Activated T-cell treated with anti-CD3 and anti-CD28 coated beads, Interleukin-2, amount 50 U/mL, for 72 hours (primary cell): ENCODE data around the gene FAM171A2. TPM values are rescaled to one million over a fixed set of nuclear protein-coding genes. Genes with fewer than 3 reads are reported as not detected.

Experiments
- ATAC-seq, 2 donors: fragments of 150-1000 bp; cut with Tn5 transposase; replicated peaks in 1 of 2; 2 replicates each; pipeline ENCODE4 v1.10.0; 2021; ENCODE audit warnings: moderate library complexity in 2 of 2, mild to moderate bottlenecking in 1 of 2
- DNase-seq, 2 donors: peaks; one replicate each; pipeline ENCODE4 v3.0.0; 2021 to 2022; ENCODE audit warnings: mixed read lengths in 1 of 2
- H3K27ac Mint-ChIP-seq: one replicate; pipeline ENCODE4 v1.8.0; 2022; ENCODE audit warnings: mild to moderate bottlenecking, moderate library complexity, mixed read lengths
- H3K27me3 Mint-ChIP-seq: one replicate; pipeline ENCODE4 v1.8.0; 2022; ENCODE audit warnings: low read depth, mixed read lengths
- H3K36me3 Mint-ChIP-seq, 2 donors: one replicate each; pipeline ENCODE4 v1.8.0; 2022; ENCODE audit warnings: mixed read lengths in 2 of 2, mild to moderate bottlenecking in 1 of 2; ENCODE audit not compliant: insufficient read depth in 2 of 2
- H3K4me1 Mint-ChIP-seq: one replicate; pipeline ENCODE4 v1.8.0; 2022; ENCODE audit warnings: low read depth, mixed read lengths
- H3K4me3 Mint-ChIP-seq, 2 donors: one replicate each; pipeline ENCODE4 v1.8.0; 2022; ENCODE audit warnings: mild to moderate bottlenecking in 2 of 2, mixed read lengths in 2 of 2, moderate library complexity in 2 of 2
- H3K9me3 Mint-ChIP-seq, 2 donors: one replicate each; pipeline ENCODE4 v1.8.0; 2022; ENCODE audit warnings: mixed read lengths in 2 of 2
- total RNA-seq, 2 donors: library from RNA; stranded (reverse); gene quantifications; one replicate each; pipeline ENCODE4 v1.2.3, GENCODE V29; 2022

The FAM171A2 gene
- total RNA-seq, 2 donors from 2014 or later, result 0.14 to 0.41 TPM

DNA sequence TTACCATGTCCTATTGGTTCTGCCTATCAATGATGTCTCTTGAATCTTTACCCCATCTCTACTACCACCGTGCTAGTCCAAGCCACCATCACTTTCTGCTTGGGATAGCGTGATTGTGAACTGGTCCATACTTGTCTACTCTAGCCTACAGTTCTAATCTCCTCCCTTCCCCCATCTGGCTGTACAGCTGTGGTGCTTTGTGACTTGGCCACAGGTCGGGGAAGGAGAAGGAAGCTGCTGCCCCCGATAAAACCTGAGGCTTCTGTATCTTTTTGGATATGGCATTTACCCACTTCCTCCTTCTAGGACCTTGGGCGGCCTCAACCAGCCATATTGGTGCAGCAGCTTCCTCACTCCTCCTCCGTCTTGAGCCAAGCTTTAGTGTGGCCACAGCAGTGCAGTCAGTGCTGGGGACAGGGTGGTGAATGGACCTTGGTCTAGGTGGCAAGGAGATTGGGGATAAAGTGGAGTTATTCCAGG, 26.1 kb upstream of the FAM171A2 start:
- DNase-seq (no peak), ATAC-seq (no peak)
- H3K9me3 Mint-ChIP-seq, result no peaks in the 10 kb centered on the region
- H3K27me3 Mint-ChIP-seq, result peaks cover 22% of the 10 kb centered on the region
- no peak overlapping the region for H3K27ac Mint-ChIP-seq
- no peaks in the 10 kb centered on the region for H3K36me3 Mint-ChIP-seq
- peaks cover 33% of the 10 kb centered on the region for H3K4me1 Mint-ChIP-seq
- H3K4me3 Mint-ChIP-seq, result no peak overlapping the region

DNA sequence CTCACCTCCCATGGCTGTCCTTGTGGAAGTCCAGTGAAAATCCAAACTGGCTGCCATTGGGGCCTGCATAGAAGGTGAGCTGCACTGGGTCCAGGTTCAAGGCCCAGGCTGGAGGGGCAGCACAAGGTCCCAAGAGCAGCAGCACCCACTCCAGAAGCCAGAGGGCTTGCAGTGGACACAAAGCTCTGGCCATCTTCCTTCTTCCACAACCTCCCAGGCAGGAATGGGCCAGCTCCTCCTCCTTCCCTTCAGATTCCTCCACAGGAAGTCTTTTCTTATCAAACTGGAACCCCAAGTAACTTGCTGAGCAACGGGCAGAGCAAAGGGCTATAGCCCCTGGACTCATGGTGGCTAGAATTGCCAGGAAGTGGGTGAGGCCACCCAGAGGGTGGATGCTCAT, 25.6 kb upstream of the FAM171A2 start, which contains the start of gene ITGA2B:
Gene ITGA2B, minus strand, starts transcription at position 369 of the 400 bp plus-strand sequence. Its CDS starts 176 bp downstream, at position 193.
- H3K4me1 Mint-ChIP-seq, result peaks cover 33% of the 10 kb centered on the region
- no peak for ATAC-seq
- H3K9me3 Mint-ChIP-seq, result no peaks in the 10 kb centered on the region
- peaks cover 26% of the 10 kb centered on the region for H3K27me3 Mint-ChIP-seq
- no peaks in the 10 kb centered on the region for H3K36me3 Mint-ChIP-seq
- no peak within 1 kb of the TSS for H3K27ac Mint-ChIP-seq
- no peak for DNase-seq
- no peak within 1 kb of the TSS for H3K4me3 Mint-ChIP-seq

DNA sequence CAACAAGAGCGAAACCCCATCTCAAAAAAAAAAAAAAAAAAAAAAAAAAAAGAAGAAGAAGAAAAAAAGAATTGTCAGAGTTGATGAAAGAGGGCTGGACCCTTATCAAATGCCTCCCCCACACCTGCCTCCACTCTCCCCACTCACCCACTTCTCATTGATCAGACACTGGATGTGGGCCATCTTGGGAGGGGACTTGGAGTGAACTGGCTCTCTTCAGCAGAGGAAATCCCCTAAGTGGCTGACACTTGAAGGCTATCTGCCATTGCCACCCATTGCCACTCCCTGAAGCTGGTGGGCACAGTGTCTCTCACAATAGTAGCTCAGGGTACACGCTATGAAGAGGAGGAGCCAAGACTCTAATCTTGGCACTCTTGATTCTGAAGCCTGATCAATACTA, 24.2 kb upstream of the FAM171A2 start:
- no peak overlapping the region for H3K4me3 Mint-ChIP-seq
- no peaks in the 10 kb centered on the region for H3K9me3 Mint-ChIP-seq
- no peak overlapping the region for H3K27ac Mint-ChIP-seq
- peaks cover 21% of the 10 kb centered on the region for H3K4me1 Mint-ChIP-seq
- no peaks in the 10 kb centered on the region for H3K36me3 Mint-ChIP-seq
- H3K27me3 Mint-ChIP-seq, result peaks cover 35% of the 10 kb centered on the region
- no peak for DNase-seq
- no peak for ATAC-seq

DNA sequence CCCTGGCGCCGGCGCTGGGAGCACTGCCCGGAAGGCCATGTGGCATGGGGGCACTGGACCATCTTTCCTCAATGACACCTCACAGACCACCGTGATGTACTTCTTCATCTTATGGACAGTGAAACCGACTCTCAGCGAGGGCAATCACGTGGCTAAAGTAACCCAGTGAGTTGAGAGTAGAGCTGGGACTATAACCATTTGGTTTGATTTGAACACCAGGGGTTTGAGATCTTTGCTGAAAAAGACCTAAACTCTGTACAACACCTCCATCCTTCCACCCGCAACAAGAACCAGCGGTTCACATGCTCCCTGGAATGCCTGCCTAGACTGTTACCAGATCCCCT, 22.5 kb upstream of the FAM171A2 start:
- no peak overlapping the region for H3K27ac Mint-ChIP-seq

DNA sequence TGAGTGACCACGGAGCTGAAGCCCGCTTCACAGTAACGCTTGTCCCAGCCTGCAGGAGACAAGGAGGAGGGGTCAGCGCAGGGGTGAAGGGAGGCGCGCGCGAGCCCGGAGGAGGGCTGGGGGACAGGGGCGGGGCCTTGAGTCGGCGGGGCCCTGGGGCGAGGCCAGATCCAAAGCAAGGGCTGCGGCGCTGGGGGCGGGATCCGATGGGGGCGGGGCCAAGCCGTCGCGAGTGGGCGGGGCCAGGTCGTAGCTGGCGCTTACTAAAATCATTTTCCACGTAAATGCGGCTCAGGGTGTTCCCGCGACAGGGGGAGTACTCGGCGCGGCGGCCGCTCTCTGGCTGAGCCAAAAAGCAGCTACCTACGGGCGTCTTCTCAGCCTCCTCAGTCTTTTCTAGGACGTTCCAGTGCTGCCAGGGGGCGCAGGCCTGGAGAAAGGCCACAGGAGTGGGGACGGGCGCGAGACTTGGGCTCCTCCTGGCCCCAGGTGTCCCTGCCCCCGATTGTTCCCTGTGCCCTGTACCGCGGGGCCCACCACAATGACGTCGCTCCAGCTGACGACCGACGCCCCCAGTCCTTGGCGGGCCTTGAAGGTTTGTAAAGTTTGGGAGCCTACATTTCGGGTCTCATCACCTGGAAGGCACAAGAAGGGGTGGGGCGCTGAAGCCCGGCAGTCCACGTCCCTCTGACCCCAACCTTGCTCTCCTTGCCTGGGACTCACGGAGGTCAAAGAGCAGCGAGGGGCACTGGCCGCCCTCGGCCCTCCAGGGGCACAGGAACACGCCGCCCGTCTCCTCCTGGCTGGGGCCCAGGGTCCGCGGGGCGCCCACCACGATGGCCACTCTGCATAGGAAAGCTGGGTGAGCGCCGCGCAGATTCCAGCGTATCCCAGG, 21.9 kb upstream of the FAM171A2 start:
- H3K9me3 Mint-ChIP-seq, result no peaks in the 10 kb centered on the region
- peaks cover 21% of the 10 kb centered on the region for H3K4me1 Mint-ChIP-seq
- no peaks in the 10 kb centered on the region for H3K36me3 Mint-ChIP-seq
- peak overlapping the region; percentile 80 to 86 for H3K4me3 Mint-ChIP-seq
- H3K27me3 Mint-ChIP-seq, result peaks cover 36% of the 10 kb centered on the region
- no peak overlapping the region for H3K27ac Mint-ChIP-seq
- DNase-seq (peak; percentile 90 to 91), ATAC-seq (peak; percentile 89 to 91)

More for the DNA sequence above, 22.5 kb upstream of the FAM171A2 start:
- Mint-ChIP-seq H3K36me3 (no peaks in the 10 kb centered on the region), H3K9me3 (no peaks in the 10 kb centered on the region), H3K4me1 (peaks cover 21% of the 10 kb centered on the region), H3K4me3 (peak overlapping the region; percentile 80 to 86), H3K27me3 (peaks cover 36% of the 10 kb centered on the region)
- ATAC-seq (no peak), DNase-seq (no peak)

DNA sequence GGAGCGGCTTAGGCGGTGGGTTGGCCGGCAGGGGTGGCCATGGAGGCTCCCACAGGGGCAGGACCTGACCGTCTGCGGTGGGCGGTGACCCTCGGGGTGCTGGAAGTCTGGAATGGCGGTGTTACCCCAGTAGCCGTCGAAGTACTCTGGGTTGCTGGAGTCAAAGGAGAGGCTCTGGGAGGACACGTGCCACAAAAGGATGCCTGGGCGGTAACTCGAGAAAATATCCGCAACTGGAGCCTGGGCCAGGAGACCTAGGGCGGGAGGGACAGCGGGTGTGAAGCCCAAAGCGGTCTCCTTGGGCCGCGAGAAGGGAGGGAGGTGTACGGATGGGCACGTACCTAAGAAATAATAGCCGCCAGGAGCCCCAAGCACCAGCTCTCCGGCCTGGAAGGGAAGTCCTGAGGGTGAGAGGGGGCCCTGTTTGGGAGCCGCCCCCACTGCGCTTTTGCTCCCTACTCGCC, 21.2 kb upstream of the FAM171A2 start:
- H3K9me3 Mint-ChIP-seq, result no peaks in the 10 kb centered on the region
- peaks cover 16% of the 10 kb centered on the region for H3K4me1 Mint-ChIP-seq
- H3K27me3 Mint-ChIP-seq, result peaks cover 31% of the 10 kb centered on the region
- peak overlapping the region; percentile 80 to 86 for H3K4me3 Mint-ChIP-seq
- DNase-seq (no peak), ATAC-seq (no peak)
- no peaks in the 10 kb centered on the region for H3K36me3 Mint-ChIP-seq
- no peak overlapping the region for H3K27ac Mint-ChIP-seq

DNA sequence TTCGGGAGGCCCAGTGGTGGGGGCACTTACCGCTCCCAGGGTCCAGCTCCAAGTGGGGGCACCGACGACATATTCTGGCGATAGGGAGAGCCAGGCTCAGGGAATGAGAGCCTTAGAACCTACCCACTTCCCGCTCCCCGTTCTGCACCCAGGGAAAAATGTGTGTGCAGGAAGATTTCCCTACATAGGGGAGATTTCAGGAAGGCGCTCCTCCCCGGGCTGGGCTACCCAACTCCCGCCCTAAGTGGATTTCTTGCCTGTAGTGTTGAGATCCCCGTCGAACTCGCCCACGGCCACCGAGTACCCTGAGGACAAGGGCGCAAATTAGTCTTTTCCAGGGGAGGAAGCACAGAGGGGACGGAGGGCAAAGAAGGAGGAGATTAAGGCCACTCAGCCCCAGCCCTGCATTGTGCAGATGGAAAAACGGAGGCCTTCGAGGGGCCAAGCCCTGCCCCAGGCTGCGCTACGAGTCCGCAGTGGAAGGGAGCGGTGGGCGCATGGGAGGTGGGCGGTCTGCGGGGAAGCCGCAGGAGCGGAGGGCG, 20.7 kb upstream of the FAM171A2 start:
- Mint-ChIP-seq H3K27ac (no peak overlapping the region), H3K36me3 (no peaks in the 10 kb centered on the region), H3K9me3 (no peaks in the 10 kb centered on the region), H3K27me3 (peaks cover 26% of the 10 kb centered on the region), H3K4me1 (peaks cover 11% of the 10 kb centered on the region), H3K4me3 (peak overlapping the region; percentile 55 to 80)
- no peak for ATAC-seq
- no peak for DNase-seq

DNA sequence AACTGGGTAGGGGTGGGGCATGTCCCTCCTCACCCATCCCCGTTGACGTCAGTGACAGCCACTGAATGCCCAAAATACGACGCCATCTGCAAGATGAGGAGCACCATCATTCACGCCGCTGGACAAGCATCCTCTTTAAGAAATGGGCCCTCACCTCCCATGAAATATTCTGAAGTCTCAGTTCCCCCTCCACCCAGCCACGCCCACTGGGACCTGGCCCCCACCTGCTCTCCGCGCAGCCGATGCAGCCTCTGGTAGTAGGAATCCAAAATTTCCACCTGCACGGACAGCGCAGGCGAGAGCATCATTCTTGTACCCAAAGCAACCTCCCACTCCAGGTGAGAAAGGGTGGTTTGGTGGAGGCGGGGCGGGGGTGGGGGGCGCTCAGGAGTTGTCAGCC, 20.2 kb upstream of the FAM171A2 start:
- peaks cover 11% of the 10 kb centered on the region for H3K4me1 Mint-ChIP-seq
- ATAC-seq (no peak), DNase-seq (no peak)
- H3K27ac Mint-ChIP-seq, result no peak overlapping the region
- H3K27me3 Mint-ChIP-seq, result peaks cover 21% of the 10 kb centered on the region
- H3K36me3 Mint-ChIP-seq, result no peaks in the 10 kb centered on the region
- no peaks in the 10 kb centered on the region for H3K9me3 Mint-ChIP-seq
- H3K4me3 Mint-ChIP-seq, result no peak overlapping the region

DNA sequence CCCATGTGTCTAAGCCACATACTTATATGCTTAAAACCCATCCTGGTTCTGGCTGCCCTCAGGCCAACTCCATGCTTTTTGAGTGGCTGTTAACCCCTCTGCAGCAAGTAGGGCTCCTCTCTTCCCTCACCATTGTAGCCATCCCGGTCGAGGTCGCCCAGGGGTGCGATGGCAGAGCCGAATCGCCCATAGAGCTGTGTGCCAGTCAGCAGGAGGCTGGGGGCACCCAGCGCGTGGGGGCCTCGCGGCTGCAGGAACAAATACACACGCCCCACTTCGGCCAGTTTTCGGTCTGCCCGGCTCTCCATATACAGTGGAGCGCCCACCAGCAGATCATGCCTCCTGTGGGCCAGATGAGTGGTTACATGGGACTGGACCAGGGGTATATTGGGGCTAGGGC, 19.7 kb upstream of the FAM171A2 start:
- H3K4me1 Mint-ChIP-seq, result peaks cover 11% of the 10 kb centered on the region
- no peak overlapping the region for H3K27ac Mint-ChIP-seq
- no peak for ATAC-seq
- H3K4me3 Mint-ChIP-seq, result no peak overlapping the region
- no peaks in the 10 kb centered on the region for H3K9me3 Mint-ChIP-seq
- no peaks in the 10 kb centered on the region for H3K36me3 Mint-ChIP-seq
- peaks cover 20% of the 10 kb centered on the region for H3K27me3 Mint-ChIP-seq
- no peak for DNase-seq

DNA sequence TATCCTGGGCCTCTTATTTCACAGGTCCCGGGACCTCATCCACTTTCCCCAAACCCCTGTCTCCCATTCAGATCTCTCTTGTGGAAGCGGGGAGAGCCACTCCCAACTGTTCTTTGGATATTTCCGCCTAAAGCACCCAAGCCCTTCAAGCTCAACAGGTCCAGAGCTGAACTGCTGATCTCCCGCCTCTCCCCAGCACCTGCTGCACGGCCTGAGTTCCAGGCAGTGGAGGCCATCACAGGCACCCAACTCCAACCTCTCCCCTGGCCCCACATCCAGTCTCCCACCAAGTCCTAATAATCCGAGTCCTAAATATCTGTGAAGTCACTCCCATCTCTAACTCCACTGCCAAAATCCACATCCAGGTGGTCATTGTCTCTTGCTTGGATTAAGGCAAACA, 19.3 kb upstream of the FAM171A2 start:
- Mint-ChIP-seq H3K27ac (no peak overlapping the region), H3K4me3 (no peak overlapping the region)

DNA sequence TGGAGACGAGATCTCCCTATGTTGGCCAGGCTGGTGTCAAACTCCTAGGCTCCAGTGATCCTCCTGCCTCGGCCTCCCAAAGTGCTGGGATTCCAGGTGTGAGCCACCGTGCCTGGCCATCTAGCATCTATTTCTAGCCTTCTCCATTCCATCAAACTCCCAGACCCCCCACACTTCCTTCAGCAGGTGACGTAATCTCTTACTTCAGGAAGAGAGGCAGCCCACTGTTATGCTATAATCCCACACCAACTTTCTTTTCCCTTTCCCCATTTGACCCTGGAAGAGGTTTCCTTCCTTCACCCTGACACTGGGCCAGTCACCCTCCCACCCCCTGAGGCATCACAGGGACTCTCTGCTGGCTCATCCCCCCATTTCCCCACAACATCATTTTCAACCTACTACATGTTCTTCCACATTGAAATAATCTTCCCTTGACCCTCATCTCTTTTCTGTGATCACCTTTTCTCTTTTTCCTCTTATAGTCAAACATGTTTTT, 18.2 kb upstream of the FAM171A2 start:
- Mint-ChIP-seq H3K36me3 (no peaks in the 10 kb centered on the region), H3K27me3 (peaks cover 20% of the 10 kb centered on the region), H3K27ac (no peak overlapping the region), H3K9me3 (no peaks in the 10 kb centered on the region), H3K4me1 (peaks cover 11% of the 10 kb centered on the region), H3K4me3 (no peak overlapping the region)
- ATAC-seq (no peak), DNase-seq (no peak)

More for the DNA sequence above, 19.3 kb upstream of the FAM171A2 start:
- Mint-ChIP-seq H3K27me3 (peaks cover 20% of the 10 kb centered on the region), H3K4me1 (peaks cover 11% of the 10 kb centered on the region), H3K9me3 (no peaks in the 10 kb centered on the region), H3K36me3 (no peaks in the 10 kb centered on the region)
- no peak for ATAC-seq
- no peak for DNase-seq

DNA sequence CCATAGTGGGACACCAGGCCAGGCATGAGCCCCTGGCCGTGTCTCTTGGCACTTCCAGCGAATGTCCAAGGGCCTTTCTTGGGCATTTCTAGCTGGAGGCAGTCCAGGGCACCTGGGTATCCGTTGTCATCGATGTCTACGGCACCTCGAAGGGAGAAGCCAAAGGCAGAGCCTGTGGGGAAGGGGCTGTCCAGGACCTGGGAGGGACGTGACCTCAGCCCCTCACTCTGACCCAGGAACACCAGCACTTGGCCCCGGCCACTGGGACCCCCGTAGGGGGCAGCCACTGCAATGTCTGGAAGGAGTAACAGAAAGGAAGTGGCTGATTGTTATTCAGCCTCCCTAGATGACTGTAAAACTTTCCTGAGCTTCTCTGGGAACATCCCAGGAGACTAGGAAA, 17.1 kb upstream of the FAM171A2 start:
- Mint-ChIP-seq H3K27ac (no peak overlapping the region), H3K4me1 (peaks cover 6% of the 10 kb centered on the region), H3K4me3 (no peak overlapping the region), H3K9me3 (no peaks in the 10 kb centered on the region), H3K27me3 (peaks cover 15% of the 10 kb centered on the region), H3K36me3 (no peaks in the 10 kb centered on the region)
- ATAC-seq (no peak), DNase-seq (no peak)

DNA sequence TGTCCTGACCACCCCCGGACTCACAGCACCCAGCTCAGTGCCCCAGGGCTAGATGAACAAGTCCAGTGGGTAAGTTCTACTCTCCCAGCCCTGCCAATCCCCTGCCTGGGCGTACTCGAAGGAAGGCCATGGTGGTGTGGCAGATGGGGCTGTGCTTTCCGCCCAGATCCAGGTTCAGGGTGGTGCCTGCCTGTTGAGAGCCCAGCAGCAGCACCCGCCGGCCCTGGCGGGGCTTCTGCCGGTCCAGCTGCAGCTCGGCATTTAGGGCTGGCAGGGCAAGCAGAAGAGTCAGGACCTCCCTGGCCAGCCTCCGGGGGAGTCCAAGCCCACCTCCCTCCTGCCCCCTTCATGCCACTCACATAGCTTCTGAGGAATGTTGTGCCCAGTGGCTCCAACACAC, 16.2 kb upstream of the FAM171A2 start:
- H3K4me3 Mint-ChIP-seq, result no peak overlapping the region
- no peaks in the 10 kb centered on the region for H3K9me3 Mint-ChIP-seq
- H3K27ac Mint-ChIP-seq, result no peak overlapping the region
- ATAC-seq (no peak), DNase-seq (no peak)
- peaks cover 3% of the 10 kb centered on the region for H3K4me1 Mint-ChIP-seq
- no peaks in the 10 kb centered on the region for H3K36me3 Mint-ChIP-seq
- H3K27me3 Mint-ChIP-seq, result peaks cover 15% of the 10 kb centered on the region
